NCI-H1436 treated with DMSO at 0.1 percent for 48 hours (cell line): Measurements from ENCODE around the gene SLC12A3.

Experiments used
- DNase-seq: peaks from one replicate; lab custom pipeline; 2025; lab: John Stamatoyannopoulos, UW

The SLC12A3 gene

DNA sequence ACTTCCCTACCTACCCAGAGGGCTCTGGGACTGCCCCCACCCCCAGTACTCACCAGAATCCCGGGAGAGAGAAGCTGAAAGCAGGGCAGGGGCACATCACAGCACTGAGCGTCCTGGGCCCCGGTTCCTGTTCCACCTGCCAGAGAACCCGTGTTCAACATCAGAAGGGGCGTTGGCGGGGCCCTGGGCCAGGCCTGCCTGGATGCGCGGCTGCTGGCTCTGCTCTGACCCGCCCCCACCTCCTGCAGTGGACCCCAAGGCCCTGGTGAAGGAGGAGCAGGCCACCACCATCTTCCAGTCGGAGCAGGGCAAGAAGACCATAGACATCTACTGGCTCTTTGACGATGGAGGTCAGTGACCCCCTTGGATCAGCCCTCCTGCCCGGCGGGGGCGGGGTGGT, 27.7 kb downstream of the SLC12A3 start:
- no peak for DNase-seq

DNA sequence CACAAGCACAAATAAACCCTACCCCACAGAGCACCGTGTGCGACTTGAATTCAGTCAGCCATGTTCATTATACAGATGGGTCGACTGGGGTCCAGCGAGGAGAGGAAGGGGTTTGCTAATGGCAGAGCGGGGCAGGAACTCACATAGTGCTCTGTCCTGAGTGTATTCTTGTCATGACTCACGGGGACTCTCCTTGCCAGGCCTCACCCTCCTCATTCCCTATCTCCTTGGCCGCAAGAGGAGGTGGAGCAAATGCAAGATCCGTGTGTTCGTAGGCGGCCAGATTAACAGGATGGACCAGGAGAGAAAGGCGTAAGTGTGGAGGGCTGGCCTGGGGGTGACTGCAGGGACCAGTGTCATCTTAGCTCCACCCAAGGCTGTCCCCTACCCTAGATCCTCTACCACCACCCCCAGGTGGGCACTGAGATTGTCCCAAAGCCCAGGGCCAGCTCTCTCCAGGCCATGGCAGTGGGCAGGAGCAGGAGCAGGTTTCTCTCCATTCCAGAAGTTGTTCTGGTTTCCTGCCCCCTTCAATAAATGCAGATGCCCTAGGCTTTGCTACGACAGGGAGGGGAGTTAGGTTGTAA, 29.4 kb downstream of the SLC12A3 start:
- DNase-seq = no peak

DNA sequence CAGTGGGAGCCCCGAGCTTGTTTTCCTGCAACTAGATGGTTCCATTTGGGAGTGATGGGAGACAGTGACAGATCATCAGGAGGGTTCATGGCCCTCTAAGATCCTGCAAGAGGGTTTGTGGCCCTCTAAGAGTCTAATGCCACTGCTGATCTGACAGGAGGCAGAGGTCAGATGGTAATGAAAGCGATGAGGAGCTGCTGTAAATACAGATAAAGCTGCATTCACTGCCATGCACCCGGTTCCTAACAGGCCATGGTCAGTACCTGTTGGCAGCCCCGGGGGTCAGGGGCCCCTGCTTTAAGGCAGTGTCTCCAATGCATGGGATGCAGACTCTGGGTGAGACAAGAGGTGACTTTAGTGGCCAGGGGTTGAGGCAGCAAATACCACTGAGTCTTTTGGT, 30.8 kb downstream of the SLC12A3 start:
- no peak for DNase-seq

DNA sequence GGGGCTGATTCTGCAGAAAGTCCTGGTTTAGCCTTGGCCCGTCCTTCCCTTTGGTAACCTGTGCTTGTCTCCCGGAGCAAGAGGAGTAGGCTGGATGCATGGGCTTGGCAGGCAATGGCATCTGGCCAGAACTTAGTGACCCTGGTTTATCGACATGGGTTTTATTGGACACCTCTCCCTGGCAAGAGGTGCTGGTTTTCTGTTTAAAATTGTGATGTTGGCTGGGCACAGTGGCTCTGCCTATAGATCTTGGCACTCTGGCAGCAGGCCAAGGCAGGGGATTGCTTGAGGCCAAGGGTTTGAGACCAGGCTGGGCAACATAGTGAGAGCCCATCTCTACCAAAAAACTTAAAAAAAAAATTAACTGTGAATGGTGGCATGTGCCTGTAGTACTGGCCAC, 31.2 kb downstream of the SLC12A3 start:
- no peak for DNase-seq

DNA sequence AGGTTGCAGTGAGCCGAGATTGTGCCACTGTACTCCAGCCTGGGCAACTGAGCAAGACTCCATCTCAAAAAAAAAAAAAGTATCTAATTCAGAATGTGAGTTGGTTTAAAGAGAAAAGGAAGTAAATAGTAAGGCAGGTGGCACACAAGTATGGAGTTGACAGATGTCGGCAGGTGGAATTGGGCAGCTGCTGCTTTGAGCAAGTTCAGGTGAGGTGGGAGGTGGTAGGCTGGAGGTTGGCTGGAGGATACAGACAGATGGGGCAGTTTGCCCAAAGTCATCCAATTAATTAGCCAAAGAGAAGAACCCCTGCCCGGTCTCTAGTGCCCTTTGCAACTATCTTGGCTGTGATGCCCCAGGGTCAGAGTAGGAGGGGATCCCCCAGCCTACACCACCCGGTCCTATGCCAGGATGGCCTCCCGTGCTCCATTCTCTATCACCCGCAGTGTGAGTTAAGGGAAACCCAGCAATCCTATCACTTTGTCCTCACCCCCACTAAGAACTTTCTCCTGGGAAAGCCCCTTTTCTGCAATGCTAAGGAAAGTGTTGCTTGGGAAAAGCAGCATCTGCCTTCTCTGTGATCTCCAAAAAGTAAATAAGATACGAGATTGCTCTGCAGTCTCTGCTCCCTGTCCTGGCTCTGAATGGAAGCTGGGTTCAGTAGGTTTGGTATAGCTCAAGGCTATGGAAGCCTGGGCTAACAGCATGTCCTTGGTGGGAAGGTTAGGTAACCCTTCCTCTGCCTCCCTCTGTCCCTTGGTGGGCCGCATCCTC, 32.2 kb downstream of the SLC12A3 start:
- DNase-seq = no peak

DNA sequence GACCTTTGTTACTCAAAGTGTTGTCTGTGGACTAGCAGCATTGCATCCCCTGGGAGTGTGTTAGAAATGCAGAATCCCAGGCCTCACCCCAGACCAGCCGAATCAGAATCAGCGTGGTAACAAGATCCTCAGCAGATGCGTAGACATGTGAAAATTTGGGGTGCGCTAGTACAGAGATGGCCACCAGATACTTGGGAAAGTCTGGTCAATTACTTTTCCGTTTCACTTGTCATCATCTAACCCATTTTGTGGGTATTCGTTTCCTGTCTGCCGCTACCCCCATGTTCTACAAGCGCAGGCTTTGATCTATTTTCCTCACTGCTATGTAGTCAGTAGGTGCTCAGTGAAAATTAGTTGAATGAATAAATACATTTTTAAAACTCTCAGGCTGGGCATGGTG, 33.8 kb downstream of the SLC12A3 start:
- no peak for DNase-seq

DNA sequence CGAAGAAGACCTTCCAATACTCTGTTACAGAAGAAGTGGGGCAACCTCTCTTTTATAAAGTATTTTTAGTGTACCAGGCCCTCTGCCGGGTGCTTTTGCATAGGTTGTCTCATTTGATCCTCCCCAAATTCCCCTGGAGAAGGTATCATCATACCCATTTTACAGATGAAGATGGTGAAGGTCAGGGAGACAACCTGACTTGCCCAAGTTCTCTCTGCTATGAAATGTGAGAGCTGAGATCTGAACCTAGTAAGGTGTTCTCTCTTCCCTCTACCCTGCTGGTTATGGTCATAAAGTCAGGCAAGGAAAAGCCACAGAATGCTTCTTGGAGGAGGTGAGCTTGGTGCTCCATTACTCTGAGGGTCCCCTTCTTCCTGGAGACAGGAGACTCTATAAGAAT, 38.9 kb downstream of the SLC12A3 start:
- no peak for DNase-seq

DNA sequence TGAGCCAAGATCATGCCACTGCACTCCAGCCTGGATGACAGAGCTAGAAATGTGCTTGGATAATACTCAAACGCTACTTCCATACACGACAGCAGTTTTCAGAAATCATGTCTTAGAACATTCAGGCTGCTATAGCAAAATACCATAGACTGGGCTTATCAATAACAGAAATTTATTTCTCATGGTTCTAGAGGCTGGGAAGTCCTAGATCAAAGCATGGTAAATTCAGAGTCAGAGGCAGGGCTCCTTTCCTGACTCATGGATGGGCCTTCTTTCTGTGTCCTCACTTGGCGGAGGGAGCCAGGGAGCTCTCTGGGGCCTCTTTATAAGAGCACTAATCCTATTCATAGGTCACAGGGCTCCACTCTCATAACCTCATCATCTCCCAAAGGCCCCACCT, 42.4 kb downstream of the SLC12A3 start:
- DNase-seq = no peak

DNA sequence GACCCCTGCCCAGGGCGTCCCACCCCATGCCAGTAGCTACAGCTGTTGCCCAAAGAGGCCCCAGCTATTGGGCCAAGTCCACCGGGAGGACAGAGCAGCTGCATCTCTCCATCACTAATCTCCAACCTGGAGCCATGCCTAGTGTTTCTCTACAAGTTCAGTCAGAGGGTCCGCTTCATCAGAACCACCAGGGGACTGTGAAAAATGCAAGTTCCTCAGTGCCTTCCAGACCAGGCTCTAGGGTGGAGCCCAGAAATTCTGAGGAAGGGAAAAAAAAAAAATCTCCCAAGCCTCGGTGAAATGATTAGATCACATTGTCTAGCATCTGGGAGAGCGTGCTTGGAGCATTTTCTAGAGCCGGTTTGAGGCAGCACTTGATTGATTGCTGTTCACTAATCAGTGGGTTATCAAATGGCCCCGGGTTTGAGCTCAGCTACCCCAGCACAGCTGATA, 44.5 kb downstream of the SLC12A3 start:
- no peak for DNase-seq

DNA sequence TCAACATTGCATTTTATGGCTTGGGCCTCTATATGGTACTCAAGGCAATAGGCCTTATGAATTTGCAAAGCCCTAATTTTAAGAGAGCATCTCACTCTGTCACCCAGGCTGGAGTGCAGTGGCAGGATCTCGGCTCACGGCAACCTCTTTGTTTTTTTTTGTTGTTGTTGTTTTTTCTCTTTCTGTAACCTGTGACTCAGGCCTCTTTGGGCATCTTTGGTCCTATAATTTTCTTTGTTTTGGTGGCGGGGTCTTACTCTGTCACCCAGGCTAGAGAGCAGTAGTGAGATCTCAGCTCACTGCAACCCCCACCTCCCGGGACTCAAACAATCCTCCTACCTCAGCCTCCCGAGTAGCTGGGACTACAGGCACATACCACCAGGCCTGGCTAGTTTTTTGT, 45.1 kb downstream of the SLC12A3 start:
- DNase-seq = no peak

DNA sequence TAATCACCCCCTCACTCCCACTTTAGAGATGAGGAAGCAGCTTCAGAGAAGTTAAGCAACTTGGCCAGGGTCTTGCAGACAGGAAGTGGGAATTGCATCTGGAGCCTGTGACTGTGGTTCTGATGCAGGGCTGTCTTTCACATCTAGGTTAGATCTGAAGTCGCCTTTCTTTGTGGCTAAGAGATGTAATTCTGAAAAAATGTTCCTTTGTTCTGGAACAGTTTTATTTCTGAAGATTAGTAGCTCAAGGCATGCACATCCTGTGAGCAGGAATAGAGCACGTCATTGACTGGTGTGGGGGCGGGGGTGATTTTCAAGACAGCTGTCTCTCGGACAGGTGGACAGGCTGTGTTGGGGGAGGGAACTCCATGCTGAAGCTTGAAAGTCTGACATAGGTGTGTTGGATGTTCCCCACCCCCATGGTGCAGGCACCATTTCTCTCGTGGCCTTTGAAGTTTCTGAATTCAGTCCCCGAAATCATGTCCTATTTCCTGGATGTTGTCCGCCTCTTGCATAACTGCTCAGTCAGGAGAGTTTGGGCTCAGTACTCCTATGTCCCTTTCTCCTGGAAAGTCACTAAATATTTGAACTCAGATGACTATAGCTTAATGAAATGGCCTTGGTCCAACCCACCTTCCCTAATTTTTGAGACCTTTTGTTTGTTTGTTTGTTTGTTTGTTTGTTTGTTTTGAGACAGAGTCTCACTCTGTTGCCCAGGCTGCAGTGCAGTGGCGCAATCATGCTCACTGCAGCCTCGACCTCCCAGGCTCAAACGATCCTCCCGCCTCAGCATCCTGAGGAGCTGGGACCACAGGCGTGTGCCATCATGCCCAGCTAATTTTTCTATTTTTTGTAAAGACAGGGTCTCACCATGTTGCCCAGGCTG, 45.9 kb downstream of the SLC12A3 start:
- no peak for DNase-seq

DNA sequence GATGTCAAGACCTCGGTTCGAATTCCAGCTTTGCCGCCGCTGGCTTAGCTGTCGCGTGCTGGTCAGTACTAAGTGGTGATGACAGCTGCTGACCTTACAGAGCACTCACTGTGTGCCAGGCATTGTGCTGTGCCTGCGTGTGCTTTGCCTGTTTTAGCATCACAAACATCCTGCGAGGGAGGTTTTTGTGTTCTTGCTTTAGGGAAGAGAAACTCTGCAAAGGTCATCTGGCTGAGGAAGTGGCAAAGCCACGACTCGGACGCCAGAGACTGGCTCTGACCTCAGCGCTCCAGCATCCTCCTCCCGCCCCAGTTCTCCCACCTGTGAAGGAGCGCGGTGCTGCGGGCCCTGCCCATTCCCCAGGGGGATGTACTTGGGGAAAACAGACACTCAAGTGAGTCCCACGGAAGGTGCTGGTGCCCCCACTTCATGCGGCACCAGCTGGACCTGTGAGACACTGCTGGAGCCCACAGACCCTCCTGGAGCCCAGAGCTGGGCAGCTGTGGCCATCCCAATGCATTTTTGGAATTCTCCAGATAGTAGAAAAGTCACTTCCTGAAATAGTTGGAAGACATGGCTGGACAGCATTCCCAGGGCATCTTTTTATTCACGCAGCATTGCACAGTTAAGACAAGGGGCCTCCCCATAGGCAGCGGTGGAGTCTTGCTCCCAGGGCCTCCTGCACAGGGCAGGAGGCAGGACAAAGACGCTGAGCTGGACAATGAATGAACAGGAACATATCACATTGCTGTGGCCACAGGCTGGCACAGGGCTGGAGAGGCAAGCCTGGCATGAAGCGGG, 47.0 kb downstream of the SLC12A3 start:
- no peak for DNase-seq

DNA sequence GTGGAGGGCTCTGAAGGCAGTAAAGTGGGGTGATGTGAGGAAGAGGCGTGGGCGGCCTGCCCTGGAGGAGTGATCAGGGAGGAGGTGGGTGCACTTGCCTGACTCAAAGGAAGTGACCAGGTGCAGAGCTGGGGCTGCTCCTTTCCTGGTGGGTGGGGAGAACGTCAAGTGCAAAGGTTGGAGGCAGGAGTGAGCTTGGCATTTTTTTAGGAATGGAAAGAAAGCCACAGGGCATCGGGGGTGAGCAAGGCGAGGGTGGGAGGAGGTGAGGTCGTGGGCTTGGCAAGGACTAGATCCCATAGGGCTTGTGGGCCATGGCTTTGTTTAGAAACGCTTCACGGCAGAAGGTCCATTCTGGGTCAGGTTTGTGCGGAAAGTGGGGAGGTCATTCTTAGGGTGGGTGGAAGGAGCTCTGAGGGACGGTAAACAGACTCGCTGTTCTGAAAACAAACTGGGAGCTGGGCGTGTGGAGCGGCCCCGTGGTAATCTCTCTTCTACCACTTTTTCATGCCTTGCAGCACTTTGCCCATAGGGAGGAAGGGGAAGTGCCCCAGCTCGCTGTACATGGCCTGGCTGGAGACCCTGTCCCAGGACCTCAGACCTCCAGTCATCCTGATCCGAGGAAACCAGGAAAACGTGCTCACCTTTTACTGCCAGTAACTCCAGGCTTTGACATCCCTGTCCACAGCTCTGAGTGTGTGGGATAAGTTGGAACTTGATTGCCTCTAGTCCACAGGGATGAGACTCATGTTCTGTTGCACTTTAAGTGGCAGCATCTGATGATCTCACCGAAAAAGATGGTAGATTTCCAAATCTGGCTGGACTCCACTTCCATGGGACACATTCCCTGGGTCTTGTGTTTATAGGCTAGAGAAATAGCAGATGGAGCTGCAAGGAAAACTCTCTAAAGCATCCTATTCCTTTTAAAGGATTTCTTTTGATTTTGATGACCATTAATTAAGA, 48.0 kb downstream of the SLC12A3 start:
- no peak for DNase-seq

DNA sequence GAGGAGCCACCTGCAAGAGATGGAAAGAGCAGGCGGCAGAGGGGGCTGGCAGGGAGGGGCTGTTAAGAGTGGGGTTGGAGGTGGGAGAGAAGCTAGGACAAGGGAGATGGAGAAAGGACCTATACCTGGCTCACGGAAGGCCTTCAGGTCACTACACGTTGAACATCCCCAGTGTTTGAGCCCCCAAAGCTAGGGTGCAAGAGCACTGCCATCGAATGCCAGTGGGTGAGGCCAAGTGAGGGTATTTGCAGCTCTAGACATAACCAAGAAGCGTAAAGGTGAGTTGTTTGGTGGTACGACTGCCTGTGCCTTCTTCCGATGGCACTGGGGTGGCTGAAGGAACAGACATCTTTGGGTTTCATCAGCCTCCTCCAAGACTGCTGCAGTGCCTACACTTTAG, 49.9 kb downstream of the SLC12A3 start:
- no peak for DNase-seq

DNA sequence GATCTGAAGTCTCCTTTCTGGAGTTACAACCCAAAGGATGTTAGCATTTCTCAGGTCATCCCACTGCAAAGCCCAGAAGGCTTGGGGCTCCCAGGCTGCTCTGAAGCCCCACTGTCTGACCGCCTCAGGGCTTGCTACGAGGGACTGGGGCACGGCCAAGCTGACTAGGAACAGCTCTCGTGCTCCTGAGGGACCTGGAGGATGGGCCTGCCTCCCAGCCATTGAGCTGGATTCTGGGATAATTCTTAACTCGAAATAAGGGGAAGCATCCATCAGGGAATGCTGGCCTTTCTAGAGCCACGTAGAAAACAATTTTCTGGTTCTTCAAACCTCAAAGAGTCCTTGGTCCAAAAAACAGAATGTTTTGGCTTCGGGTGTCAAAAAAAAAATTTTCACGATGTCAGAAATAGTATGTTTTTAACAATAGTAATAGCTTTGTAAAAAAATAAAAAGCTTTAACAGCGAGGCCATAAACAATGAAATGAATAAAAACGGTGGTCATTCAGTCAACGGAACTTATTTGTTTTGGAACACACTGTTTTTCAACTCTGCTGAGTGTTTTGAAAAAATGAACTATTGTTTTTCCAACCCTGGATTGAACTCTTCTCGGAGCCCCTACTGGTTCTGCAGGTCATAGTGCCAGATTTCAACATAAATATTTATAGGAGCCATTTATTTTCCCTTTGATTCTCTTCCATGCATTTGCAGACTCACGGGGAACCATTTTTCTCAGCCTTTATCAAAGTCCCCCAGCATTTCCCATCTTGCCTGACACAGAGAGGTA, 50.5 kb downstream of the SLC12A3 start:
- DNase-seq = no peak

DNA sequence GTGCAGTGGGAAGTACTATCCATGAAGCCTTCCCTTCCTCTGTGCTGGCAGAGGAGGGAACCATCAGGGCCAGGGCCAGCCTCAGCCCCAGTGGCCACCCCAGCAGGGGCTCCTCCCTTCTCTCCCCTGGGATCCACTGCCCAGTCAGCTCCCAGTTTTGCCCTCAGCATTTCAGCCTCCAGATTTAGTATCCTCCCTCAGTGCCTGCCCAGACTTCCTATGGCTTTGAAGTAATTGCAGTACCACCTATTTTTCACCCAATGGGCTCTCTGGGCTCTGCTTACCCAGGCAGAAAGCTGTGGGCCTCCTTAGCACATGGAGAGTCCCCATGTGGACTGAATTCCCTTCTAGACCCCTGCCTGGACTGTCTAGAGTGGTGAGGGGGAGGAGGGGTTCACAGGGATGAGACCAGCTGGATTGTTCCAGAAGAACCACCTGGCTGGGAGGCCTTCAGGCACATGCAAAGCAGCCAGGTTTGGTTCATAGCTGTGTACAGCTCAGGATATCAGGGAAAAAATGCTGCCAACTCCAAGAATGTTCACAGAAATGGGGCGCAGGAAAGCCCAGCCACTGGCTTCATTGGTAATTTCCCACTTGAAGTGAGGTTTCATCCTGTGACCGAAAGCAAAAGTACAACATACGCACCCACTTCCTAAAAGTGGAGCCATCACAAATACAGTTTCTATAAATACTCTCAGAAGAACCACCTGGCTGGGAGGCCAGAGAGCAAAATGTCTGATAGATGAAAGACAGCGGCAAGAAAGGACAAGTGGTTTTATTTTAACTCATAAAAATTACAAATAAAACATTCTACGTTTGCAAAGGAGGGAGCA, 51.8 kb downstream of the SLC12A3 start:
- DNase-seq = no peak

DNA sequence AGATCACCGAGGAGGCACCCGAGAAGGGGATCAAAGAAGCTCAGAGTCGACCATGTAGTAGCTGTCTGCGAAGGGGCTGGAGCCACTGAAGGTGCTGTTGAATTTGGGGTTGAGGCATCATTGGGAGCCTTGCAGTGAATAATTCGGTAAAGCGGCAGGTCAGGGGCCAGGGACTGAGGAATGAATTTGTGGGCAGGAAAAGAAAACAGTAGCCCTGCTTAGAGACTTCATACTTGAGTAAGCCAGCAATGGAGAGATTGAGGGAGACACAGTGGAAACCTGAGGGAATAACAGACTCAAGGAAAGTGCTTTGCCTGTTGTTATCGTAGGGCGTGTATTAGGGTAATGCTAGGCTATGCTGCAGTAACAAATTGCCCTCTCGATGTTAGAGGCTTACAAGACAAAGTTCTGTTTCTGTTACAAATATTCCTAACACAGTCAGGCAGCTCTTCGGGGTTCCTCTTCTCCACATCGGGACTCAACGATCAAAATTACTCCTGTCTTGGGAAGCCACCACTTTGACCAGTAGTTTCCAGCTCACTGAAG, 53.5 kb downstream of the SLC12A3 start:
- DNase-seq = no peak

DNA sequence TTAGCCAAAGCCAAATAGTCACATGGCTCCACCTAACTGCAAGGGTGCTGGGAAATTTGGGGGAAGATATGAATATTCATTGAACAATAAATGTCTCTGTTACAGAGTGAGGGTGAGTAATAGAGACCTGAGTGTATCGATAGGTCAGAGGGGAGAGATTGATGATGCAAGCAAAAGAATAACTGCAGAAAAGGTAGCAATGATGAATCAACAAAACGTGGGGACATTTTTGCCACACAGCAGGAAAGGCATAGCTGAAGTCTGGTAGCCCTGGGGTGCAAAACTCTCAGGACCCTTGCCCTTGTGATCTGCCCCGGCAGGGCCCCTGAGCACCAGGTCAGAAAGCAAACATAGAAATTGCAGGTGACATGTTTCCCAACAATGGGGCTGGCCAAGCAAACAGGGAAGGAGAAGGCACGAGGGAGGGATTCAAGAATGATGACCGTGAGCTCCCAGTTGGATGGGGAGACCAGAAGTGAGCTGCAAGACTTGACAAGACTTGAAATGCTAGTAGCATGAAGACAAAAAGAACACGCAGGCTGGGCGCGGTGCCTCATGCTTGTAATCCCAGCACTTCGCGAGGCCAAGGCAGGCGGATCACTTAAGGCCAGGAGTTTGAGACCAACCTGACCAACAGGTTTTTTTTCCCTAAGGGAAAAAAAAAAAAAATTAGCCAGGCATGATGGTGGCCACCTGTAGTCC, 54.2 kb downstream of the SLC12A3 start:
- no peak for DNase-seq
